HCT116 (cell line): ENCODE data around the gene BMP7. TPM values are rescaled to one million over a fixed set of nuclear protein-coding genes. Genes with fewer than 3 reads are reported as not detected.

ENCODE experiments used
- ATAC-seq: fragments of 200-7000 bp; cut with Tn5 transposase; 2 replicates; pipeline ENCODE4 v1.9.1; 2020; ENCODE audit warnings: mild to moderate bottlenecking, moderate library complexity
- BruUV-seq: library from RNA; stranded (reverse); fragments of 400-500 nt; replicated peaks from 2 replicates; lab custom pipeline; 2021; lab: Mats Ljungman, UMichigan
- CTCF ChIA-PET: fragments of 300-600 bp; sonication (Branson Sonifier 250); formaldehyde crosslinking; loops from one replicate; lab custom pipeline; 2021; ENCODE audit warnings: antibody characterized with exemption; lab: Charles Lee
- POLR2A ChIA-PET: fragments of 300-600, 350-600 bp; sonication (Branson Sonifier 250); formaldehyde crosslinking; loops from one replicate; lab custom pipeline; 2021; ENCODE audit warnings: antibody characterized with exemption; lab: Charles Lee
- RAD21 ChIA-PET, 2 experiments: fragments of 300-600 bp; sonication (Branson Sonifier 250); formaldehyde crosslinking; loops; one replicate each; lab custom pipeline; 2023; ENCODE audit warnings: low total read pairs in 2 of 2; ENCODE audit not compliant: uncharacterized antibody in 2 of 2, unreplicated experiment in 2 of 2, low non-redundant PET in 1 of 2; lab: Charles Lee
- DNase-seq: peaks from one replicate; pipeline ENCODE4 v3.0.0-alpha.2; 2010; ENCODE audit warnings: low read depth, low spot score
- H2AFZ ChIP-seq: fragments of 200-600 bp; shearing (Covaris generic), sonication (generic); 2 replicates; pipeline ENCODE4 v1.6.1; 2017; ENCODE audit warnings: low read depth, mixed run types, mixed read lengths, antibody characterized with exemption, low read length; ENCODE audit not compliant: poor library complexity, severe bottlenecking
- H3K27ac ChIP-seq: 2 replicates; pipeline ENCODE4 v1.5.1; 2012; ENCODE audit warnings: low read depth, low read length
- H3K27me3 ChIP-seq: fragments of 200-600 bp; sonication (generic); 2 replicates; pipeline ENCODE4 v1.6.1; 2016; ENCODE audit warnings: mixed run types, low read length, mixed read lengths; ENCODE audit not compliant: insufficient read depth
- H3K36me3 ChIP-seq, 2 experiments: fragments of 200-500 bp in 1 of 2; fragments of 200-600 bp in 1 of 2; sonication (Bioruptor generic) in 1 of 2; sonication (generic) in 1 of 2; 2 replicates each; pipeline versions ENCODE4 v1.5.1 to v1.6.1; 2014 to 2016; ENCODE audit warnings: low read length in 2 of 2, inconsistent platforms in 1 of 2, mixed read lengths in 1 of 2, mixed run types in 1 of 2; ENCODE audit not compliant: insufficient read depth in 2 of 2, control insufficient read depth in 1 of 2
- H3K4me1 ChIP-seq, 2 experiments: fragments of 200-600 bp in 1 of 2; sonication (generic) in 1 of 2; 2 replicates each; pipeline versions ENCODE4 v1.5.1 to v1.6.1; 2012 to 2017; ENCODE audit warnings: low read length in 2 of 2, inconsistent platforms in 1 of 2, mild to moderate bottlenecking in 1 of 2, mixed read lengths in 1 of 2, mixed run types in 1 of 2, moderate library complexity in 1 of 2; ENCODE audit not compliant: insufficient read depth in 2 of 2, control insufficient read depth in 1 of 2
- H3K4me2 ChIP-seq: fragments of 200-600 bp; sonication (generic); 2 replicates; pipeline ENCODE4 v1.6.1; 2017; ENCODE audit warnings: mixed run types, low read length, mixed read lengths
- H3K4me3 ChIP-seq, 2 experiments: fragments of 200-600 bp in 1 of 2; sonication (generic) in 1 of 2; replicated peaks in 1 of 2; 2 replicates each; pipeline ENCODE4 v1.5.1; 2011 to 2016; ENCODE audit warnings: low read length in 2 of 2, control low read depth in 1 of 2, low read depth in 1 of 2, mild to moderate bottlenecking in 1 of 2, mixed read lengths in 1 of 2, mixed run types in 1 of 2
- H3K79me2 ChIP-seq: fragments of 200-600 bp; sonication (generic); 2 replicates; pipeline ENCODE4 v1.6.1; 2017; ENCODE audit warnings: mild to moderate bottlenecking, mixed run types, low read length, moderate library complexity, mixed read lengths; ENCODE audit not compliant: insufficient read depth
- H3K9ac ChIP-seq: fragments of 200-600 bp; sonication (generic); 2 replicates; pipeline ENCODE4 v1.6.1; 2016; ENCODE audit warnings: low read length, mixed read lengths
- H3K9me2 ChIP-seq: fragments of 200-600 bp; sonication (generic), shearing (Covaris generic); 2 replicates; pipeline ENCODE4 v1.6.1; 2017; ENCODE audit warnings: mixed run types, mild to moderate bottlenecking, moderate library complexity; ENCODE audit not compliant: insufficient read depth
- H3K9me3 ChIP-seq, 2 experiments: fragments of 200-500 bp in 1 of 2; fragments of 200-600 bp in 1 of 2; sonication (Bioruptor generic) in 1 of 2; sonication (generic) in 1 of 2; 2 replicates each; pipeline ENCODE4 v1.6.1; 2014 to 2017; ENCODE audit warnings: low read length in 2 of 2, mixed read lengths in 2 of 2, inconsistent platforms in 1 of 2, low read depth in 1 of 2, mild to moderate bottlenecking in 1 of 2, mixed run types in 1 of 2, moderate library complexity in 1 of 2; ENCODE audit not compliant: control insufficient read depth in 1 of 2, insufficient read depth in 1 of 2
- H4K20me1 ChIP-seq: fragments of 200-600 bp; sonication (generic), shearing (Covaris generic); 2 replicates; pipeline ENCODE4 v1.6.1; 2017; ENCODE audit warnings: mixed run types, mild to moderate bottlenecking, moderate library complexity; ENCODE audit not compliant: insufficient read depth
- CEBPB ChIP-seq: IDR thresholded peaks from 2 replicates; pipeline ENCODE4 v1.6.1; 2012; ENCODE audit warnings: low read depth
- EGR1 ChIP-seq: IDR thresholded peaks from 2 replicates; pipeline ENCODE4 v1.6.1; 2012; ENCODE audit warnings: low read depth
- ELF1 ChIP-seq: IDR thresholded peaks from 2 replicates; pipeline ENCODE4 v1.6.1; 2012; ENCODE audit warnings: low read depth, borderline replicate concordance
- EZH2 ChIP-seq: fragments of 200-600 bp; sonication (generic); IDR thresholded peaks from 2 replicates; pipeline ENCODE4 v1.6.1; 2017; ENCODE audit warnings: antibody characterized with exemption, mixed run types
- EZH2phosphoT487 ChIP-seq: fragments of 200-600 bp; IDR thresholded peaks from 2 replicates; pipeline ENCODE4 v1.6.1; 2018; ENCODE audit warnings: antibody characterized with exemption, borderline replicate concordance
- RAD21 ChIP-seq: IDR thresholded peaks from 2 replicates; pipeline ENCODE4 v1.6.1; 2012; ENCODE audit warnings: low read depth, mild to moderate bottlenecking
- REST ChIP-seq: IDR thresholded peaks from 2 replicates; pipeline ENCODE4 v1.6.1; 2012; ENCODE audit warnings: low read depth
- SRF ChIP-seq: IDR thresholded peaks from 2 replicates; pipeline ENCODE4 v1.6.1; 2012; ENCODE audit warnings: low read depth
- ZBTB33 ChIP-seq: IDR thresholded peaks from 2 replicates; pipeline ENCODE4 v1.6.1; 2011; ENCODE audit warnings: mild to moderate bottlenecking, low read length, moderate library complexity; ENCODE audit not compliant: insufficient replicate concordance; ENCODE audit errors: extremely low read depth
- ZFX ChIP-seq: fragments of 450-650 bp; IDR thresholded peaks from 2 replicates; pipeline ENCODE4 v1.6.1; 2017
- intact Hi-C: fragments of 100-400 bp; cut with micrococcal nuclease; formaldehyde crosslinking; loops from 2 replicates; pipeline ENCODE4 v1.10.0; 2022
- total RNA-seq: library from RNA; stranded (reverse); gene quantifications from one replicate; pipeline ENCODE4 v1.2.1, GENCODE V29; 2021; ENCODE audit not compliant: unreplicated experiment
- TF ChIP-seq, protein P1 (sequence below): IDR thresholded peaks from 2 replicates; pipeline ENCODE4 v1.6.1; 2012
- TF ChIP-seq, protein P2 (sequence below), 3 experiments: fragments of 200-600 bp in 1 of 3; sonication (generic) in 1 of 3; IDR thresholded peaks in 2 of 3; conservative IDR thresholded peaks in 1 of 3; 2 replicates each; pipeline ENCODE4 v1.5.1; 2012 to 2017; ENCODE audit warnings: low read depth in 2 of 3, low read length in 2 of 3, antibody characterized with exemption in 1 of 3, borderline replicate concordance in 1 of 3, control low read depth in 1 of 3, mild to moderate bottlenecking in 1 of 3, mixed read lengths in 1 of 3, mixed run types in 1 of 3, moderate library complexity in 1 of 3; ENCODE audit not compliant: insufficient read depth in 1 of 3

BMP7 gene
- total RNA-seq, 1 experiment from 2014 or later, result 7.0 TPM

DNA sequence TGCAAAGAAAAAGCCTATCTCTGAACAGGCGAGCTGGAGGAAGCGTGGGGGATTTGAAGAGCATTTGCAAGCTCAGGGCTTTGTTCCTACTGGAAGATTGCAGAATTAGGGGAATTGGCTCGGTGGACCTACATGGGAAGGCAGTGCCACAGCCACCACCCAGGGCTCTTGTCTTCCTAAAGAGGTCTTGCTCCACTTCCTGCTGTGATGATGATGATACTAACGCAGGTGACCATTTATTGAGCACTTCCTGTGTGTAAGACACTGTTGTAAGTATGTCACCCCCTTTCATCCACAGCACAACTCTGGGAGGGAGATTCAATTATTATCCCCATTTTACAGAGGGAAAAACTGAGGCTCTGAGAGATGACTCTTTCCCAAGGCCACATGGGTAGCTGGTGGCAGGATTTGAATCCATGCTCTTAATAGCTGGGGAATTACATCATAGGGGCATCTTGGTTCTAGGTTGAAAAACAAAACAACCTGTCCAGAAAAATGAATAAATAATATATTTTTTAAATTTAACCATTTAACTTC, 41.2 kb downstream of the BMP7 start:
- Histone ChIP-seq H3K4me3 (no peak overlapping the region), H3K36me3 (no peaks in the 10 kb centered on the region), H3K27me3 (no peaks in the 10 kb centered on the region), H2AFZ (no peak overlapping the region), H3K9me3 (no peaks in the 10 kb centered on the region), H3K79me2 (no peaks in the 10 kb centered on the region), H3K4me1 (peaks cover 10 to 13% of the 10 kb centered on the region in 2 experiments; a peak in 3 of 4 replicates), H3K9me2 (no peaks in the 10 kb centered on the region), H3K9ac (no peak overlapping the region), H3K27ac (no peak overlapping the region), H3K4me2 (no peak overlapping the region)
- ChIA-PET POLR2A (no interaction called here), RAD21 (no interaction called here), CTCF (no interaction called here)
- DNase-seq (no peak), ATAC-seq (no peak)
- BruUV-seq, result no TSS peak
- intact Hi-C loops, result no loop called here
- no peak for TF ChIP-seq RAD21
- no peak for TF ChIP-seq CEBPB
- TF ChIP-seq, protein P1, sequence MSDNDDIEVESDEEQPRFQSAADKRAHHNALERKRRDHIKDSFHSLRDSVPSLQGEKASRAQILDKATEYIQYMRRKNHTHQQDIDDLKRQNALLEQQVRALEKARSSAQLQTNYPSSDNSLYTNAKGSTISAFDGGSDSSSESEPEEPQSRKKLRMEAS, result no peak
- TF ChIP-seq EGR1, result no peak
- TF ChIP-seq ELF1, result no peak
- no peak for TF ChIP-seq EZH2
- no peak for TF ChIP-seq SRF
- TF ChIP-seq, all 23 proteins: peak for 0
- no peaks in the 10 kb centered on the region for H4K20me1 ChIP-seq

DNA sequence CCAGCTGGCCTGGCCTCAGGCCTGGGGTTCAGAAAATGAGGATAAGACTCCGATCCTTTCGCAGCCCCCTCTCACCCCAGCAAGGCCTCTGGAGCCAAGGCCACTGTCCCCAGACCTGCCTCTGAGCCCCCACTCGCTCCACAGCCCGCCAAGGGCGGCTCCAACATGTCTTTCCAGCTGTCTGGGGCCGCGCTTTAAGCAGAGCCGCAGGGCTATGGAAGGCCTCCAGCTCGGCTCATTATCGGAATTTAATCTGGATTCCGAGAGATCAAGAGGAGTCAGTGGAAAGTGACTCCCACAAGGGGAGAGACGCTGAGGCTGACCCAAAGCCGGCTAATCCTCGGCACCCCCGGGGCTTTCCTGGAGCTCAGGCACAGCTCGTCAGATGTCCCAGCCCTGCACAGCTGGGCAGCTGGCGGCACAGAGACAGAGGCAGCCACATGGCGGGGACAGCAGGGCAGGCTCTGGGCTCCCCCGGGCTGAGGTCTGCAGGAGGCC, 41.8 kb downstream of the BMP7 start:
- no peak for ATAC-seq
- H4K20me1 ChIP-seq, result no peaks in the 10 kb centered on the region
- no peak overlapping the region for H2AFZ ChIP-seq
- H3K27ac ChIP-seq, result no peak overlapping the region
- ChIA-PET RAD21 (no interaction called here), POLR2A (no interaction called here), CTCF (interaction anchor here (1.3 kb wide), 1 partner anchor 108 kb away, joined by 5 read pairs; no protein-coding TSS in a partner anchor)
- H3K4me1 ChIP-seq, result peaks cover 8 to 11% of the 10 kb centered on the region in 2 experiments; a peak in 3 of 4 replicates
- no TSS peak for BruUV-seq
- H3K9me3 ChIP-seq, result no peaks in the 10 kb centered on the region
- H3K36me3 ChIP-seq, result no peaks in the 10 kb centered on the region
- no peaks in the 10 kb centered on the region for H3K9me2 ChIP-seq
- no peaks in the 10 kb centered on the region for H3K27me3 ChIP-seq
- intact Hi-C loops, result no loop called here
- H3K79me2 ChIP-seq, result no peaks in the 10 kb centered on the region
- H3K4me2 ChIP-seq, result no peak overlapping the region
- no peak overlapping the region for H3K4me3 ChIP-seq
- no peak overlapping the region for H3K9ac ChIP-seq
- no peak for DNase-seq
- TF ChIP-seq, protein P2, sequence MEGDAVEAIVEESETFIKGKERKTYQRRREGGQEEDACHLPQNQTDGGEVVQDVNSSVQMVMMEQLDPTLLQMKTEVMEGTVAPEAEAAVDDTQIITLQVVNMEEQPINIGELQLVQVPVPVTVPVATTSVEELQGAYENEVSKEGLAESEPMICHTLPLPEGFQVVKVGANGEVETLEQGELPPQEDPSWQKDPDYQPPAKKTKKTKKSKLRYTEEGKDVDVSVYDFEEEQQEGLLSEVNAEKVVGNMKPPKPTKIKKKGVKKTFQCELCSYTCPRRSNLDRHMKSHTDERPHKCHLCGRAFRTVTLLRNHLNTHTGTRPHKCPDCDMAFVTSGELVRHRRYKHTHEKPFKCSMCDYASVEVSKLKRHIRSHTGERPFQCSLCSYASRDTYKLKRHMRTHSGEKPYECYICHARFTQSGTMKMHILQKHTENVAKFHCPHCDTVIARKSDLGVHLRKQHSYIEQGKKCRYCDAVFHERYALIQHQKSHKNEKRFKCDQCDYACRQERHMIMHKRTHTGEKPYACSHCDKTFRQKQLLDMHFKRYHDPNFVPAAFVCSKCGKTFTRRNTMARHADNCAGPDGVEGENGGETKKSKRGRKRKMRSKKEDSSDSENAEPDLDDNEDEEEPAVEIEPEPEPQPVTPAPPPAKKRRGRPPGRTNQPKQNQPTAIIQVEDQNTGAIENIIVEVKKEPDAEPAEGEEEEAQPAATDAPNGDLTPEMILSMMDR (IDR thresholded peaks at IDR 0.05 in 2 of 3, conservative IDR thresholded peaks at IDR 0.05 in 1 of 3; ENCODE audit: borderline replicate concordance in 1 of 3, insufficient read depth in 1 of 3, low read depth in 2 of 3, low read length in 2 of 3), result no peak
- TF ChIP-seq SRF (no peak), ZBTB33 (no peak), REST (no peak), EZH2phosphoT487 (no peak), ZFX (no peak)
